Breast epithelium (tissue), 4 donors: ENCODE data around the gene NBEAL2. TPM values are rescaled to one million over a fixed set of nuclear protein-coding genes. Genes with fewer than 3 reads are reported as not detected.
A peak's percentile ranks its signal among the peaks of the same experiment; 100 is the strongest.

Experiments
- DNase-seq, 2 donors: peaks; one replicate each; pipeline ENCODE4 v3.0.0-alpha.2; 2019; ENCODE audit warnings: low spot score in 2 of 2
- H3K27ac ChIP-seq, 2 donors: fragments of 200-600 bp; sonication (generic) in 1 of 2; one replicate each; pipeline ENCODE4 v1.5.1; 2016 to 2019; ENCODE audit warnings: mild to moderate bottlenecking in 1 of 2
- H3K27me3 ChIP-seq, 2 donors: fragments of 200-600 bp; sonication (generic) in 1 of 2; one replicate each; pipeline versions ENCODE4 v1.5.1 to v1.6.0; 2017 to 2019; ENCODE audit warnings: control low read depth in 1 of 2, mild to moderate bottlenecking in 1 of 2
- H3K36me3 ChIP-seq: fragments of 200-600 bp; one replicate; pipeline ENCODE4 v1.5.1; 2019
- H3K4me1 ChIP-seq, 2 donors: fragments of 200-600 bp; sonication (generic); one replicate each; pipeline ENCODE4 v1.5.1; 2016 to 2019; ENCODE audit warnings: control low read depth in 1 of 2
- H3K4me3 ChIP-seq, 3 donors: fragments of 200-600 bp; sonication (generic); 1 replicate in 2 of 3; 2 replicates in 1 of 3; pipeline ENCODE4 v1.5.1; 2016 to 2019; ENCODE audit warnings: mild to moderate bottlenecking in 3 of 3, moderate library complexity in 2 of 3
- H3K9me3 ChIP-seq, 2 donors: fragments of 200-600 bp; sonication (generic) in 1 of 2; one replicate each; pipeline ENCODE4 v1.5.1; 2016 to 2019; ENCODE audit warnings: control low read depth in 1 of 2
- POLR2A ChIP-seq: fragments of 450-650 bp; IDR thresholded peaks from one replicate; pipeline ENCODE4 v1.6.1; 2016; ENCODE audit warnings: antibody characterized with exemption, mild to moderate bottlenecking, moderate library complexity
- POLR2AphosphoS5 ChIP-seq, 3 donors: sonication (generic); formaldehyde crosslinking; IDR thresholded peaks; one replicate each; pipeline ENCODE4 v1.6.1; 2017; ENCODE audit warnings: antibody characterized with exemption in 3 of 3
- intact Hi-C: fragments of 100-400 bp; cut with DNase I; formaldehyde crosslinking; loops from one replicate; pipeline ENCODE4 v1.15.1; 2023; ENCODE audit warnings: low total_unique reads
- total RNA-seq, 3 donors: library from RNA; depleted of rRNA; stranded (reverse); fragments of >200 nt; gene quantifications; one replicate each; pipeline ENCODE4 v1.1.0, GENCODE V29; 2016
- TF ChIP-seq, protein P1 (sequence below), 3 donors: fragments of 450-650 bp; IDR thresholded peaks; one replicate each; pipeline ENCODE4 v1.5.1; 2016 to 2017; ENCODE audit warnings: antibody characterized with exemption in 3 of 3, mild to moderate bottlenecking in 3 of 3, moderate library complexity in 3 of 3

Gene NBEAL2
- total RNA-seq, 3 donors from 2014 or later: 16.8 to 58.3 (median 54.4) TPM

DNA sequence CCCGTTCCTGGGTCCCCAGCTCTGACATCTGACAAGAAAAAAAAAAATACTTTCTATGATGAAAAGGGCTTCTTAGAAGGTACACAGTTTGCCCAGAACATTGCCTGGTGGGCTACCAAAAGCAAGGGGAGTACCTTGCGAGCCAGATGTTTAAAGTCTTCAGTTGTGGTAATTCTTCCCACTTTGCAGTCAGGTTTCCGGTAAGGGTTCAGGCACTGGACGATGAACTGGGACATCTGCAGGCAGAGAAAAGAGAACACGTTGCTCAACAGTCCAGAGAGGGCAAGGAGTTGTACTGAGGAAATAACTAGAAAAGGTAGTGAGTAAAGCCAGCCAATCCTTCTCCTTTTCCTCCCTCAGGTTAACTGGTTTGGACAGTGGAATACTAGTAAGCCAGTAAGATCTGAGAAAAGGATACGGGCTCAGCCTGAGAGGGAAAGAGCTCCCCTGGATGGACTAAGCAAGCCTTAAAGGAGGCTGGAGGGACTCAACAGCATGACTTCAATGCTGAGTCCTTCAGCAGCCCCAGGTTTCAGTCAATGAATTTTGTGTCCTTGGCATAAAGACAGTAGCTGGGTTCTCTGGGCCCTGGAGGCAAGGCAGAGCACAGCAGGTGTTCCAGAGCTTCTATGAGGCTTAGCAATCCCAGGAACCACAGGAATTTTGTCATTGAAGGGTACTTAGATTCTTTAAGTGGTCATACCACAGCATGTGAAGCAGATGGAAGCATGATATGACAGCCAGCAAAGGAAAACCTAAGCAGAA lies 38.2 kb downstream of the NBEAL2 start:
- no peaks in the 10 kb centered on the region for H3K9me3 ChIP-seq
- TF ChIP-seq, protein P1, sequence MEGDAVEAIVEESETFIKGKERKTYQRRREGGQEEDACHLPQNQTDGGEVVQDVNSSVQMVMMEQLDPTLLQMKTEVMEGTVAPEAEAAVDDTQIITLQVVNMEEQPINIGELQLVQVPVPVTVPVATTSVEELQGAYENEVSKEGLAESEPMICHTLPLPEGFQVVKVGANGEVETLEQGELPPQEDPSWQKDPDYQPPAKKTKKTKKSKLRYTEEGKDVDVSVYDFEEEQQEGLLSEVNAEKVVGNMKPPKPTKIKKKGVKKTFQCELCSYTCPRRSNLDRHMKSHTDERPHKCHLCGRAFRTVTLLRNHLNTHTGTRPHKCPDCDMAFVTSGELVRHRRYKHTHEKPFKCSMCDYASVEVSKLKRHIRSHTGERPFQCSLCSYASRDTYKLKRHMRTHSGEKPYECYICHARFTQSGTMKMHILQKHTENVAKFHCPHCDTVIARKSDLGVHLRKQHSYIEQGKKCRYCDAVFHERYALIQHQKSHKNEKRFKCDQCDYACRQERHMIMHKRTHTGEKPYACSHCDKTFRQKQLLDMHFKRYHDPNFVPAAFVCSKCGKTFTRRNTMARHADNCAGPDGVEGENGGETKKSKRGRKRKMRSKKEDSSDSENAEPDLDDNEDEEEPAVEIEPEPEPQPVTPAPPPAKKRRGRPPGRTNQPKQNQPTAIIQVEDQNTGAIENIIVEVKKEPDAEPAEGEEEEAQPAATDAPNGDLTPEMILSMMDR (IDR thresholded peaks at IDR 0.05): no peak
- no peak for TF ChIP-seq POLR2AphosphoS5 (IDR thresholded peaks at IDR 0.05)
- TF ChIP-seq POLR2A: no peak
- H3K27ac ChIP-seq: no peak overlapping the region
- H3K36me3 ChIP-seq: peaks cover 11% of the 10 kb centered on the region
- intact Hi-C loops: no loop called here
- no peaks in the 10 kb centered on the region for H3K4me1 ChIP-seq
- DNase-seq: no peak
- no peak overlapping the region for H3K4me3 ChIP-seq
- no peaks in the 10 kb centered on the region for H3K27me3 ChIP-seq

DNA sequence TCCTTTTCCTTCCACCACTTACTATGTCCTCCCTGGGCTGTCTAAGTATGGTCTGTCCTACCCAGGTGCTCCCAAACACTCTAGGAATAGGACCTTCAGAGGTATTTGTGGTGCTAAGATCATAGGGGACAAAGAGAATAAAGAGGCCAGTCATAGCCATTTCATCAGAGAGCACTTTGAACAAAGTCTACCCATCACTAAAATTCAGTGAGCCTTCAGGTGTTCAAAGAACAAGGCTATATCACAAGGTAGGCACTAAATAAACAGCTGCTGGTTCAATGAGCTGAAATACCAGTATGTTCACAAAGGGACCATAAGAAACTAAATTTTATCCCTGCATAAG lies 38.8 kb downstream of the NBEAL2 start:
- DNase-seq: no peak
- Histone ChIP-seq H3K4me3 (no peak overlapping the region), H3K4me1 (no peaks in the 10 kb centered on the region), H3K9me3 (no peaks in the 10 kb centered on the region), H3K27me3 (no peaks in the 10 kb centered on the region), H3K27ac (no peak overlapping the region), H3K36me3 (peaks cover 11% of the 10 kb centered on the region)
- TF ChIP-seq POLR2A (no peak), POLR2AphosphoS5 (IDR thresholded peaks at IDR 0.05) (no peak)
- TF ChIP-seq, protein P1 (IDR thresholded peaks at IDR 0.05): no peak
- intact Hi-C loops: no loop called here

DNA sequence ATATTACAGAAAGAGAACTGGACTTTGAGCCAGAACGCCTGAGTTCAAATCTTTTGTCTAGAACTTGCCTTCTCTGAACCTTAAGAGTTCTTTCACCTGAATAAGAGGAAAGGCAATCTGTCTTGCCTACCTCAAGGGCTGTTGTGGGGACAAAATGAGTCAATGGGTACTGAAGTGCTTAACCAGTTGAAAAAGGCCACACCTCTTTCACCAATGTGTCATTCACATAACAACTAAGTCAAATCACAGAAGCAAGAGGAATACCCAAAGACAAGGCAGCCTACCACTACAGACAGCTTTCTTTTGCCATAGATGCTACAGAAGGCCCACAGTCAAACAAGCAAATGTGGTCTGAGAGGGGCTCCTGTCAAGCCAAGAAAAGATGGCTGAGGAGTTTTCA lies 39.7 kb downstream of the NBEAL2 start:
- DNase-seq: no peak
- TF ChIP-seq, protein P1 (IDR thresholded peaks at IDR 0.05): no peak
- TF ChIP-seq POLR2A (no peak), POLR2AphosphoS5 (IDR thresholded peaks at IDR 0.05) (no peak)
- no peak overlapping the region for H3K27ac ChIP-seq
- intact Hi-C loops: no loop called here
- H3K4me3 ChIP-seq: no peak overlapping the region
- H3K9me3 ChIP-seq: no peaks in the 10 kb centered on the region
- H3K36me3 ChIP-seq: peaks cover 11% of the 10 kb centered on the region
- no peaks in the 10 kb centered on the region for H3K4me1 ChIP-seq
- no peaks in the 10 kb centered on the region for H3K27me3 ChIP-seq

DNA sequence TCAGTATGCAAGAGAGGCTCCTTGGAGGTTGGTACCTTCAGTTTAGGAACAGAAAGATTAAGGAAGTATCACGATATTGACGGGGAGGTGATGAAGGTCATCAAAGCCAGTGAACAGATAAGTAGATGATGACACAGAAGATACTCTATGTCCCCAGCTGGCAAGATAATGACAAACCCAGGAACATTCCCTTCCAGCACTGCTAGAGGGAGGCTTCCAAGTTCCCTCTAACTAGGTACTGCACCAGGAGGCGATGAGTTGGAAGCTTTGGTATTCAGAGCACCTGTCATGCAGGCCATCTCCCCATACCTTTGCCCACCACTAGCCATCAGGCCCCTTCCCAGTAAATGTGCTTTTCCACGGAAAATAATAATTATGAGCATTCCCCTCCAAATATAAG lies 40.8 kb downstream of the NBEAL2 start:
- Histone ChIP-seq H3K9me3 (no peaks in the 10 kb centered on the region), H3K27me3 (no peaks in the 10 kb centered on the region), H3K36me3 (peaks cover 11% of the 10 kb centered on the region), H3K4me3 (no peak overlapping the region), H3K4me1 (no peaks in the 10 kb centered on the region), H3K27ac (no peak overlapping the region)
- intact Hi-C loops: no loop called here
- DNase-seq: no peak
- TF ChIP-seq POLR2A (no peak), POLR2AphosphoS5 (IDR thresholded peaks at IDR 0.05) (no peak)
- TF ChIP-seq, protein P1 (IDR thresholded peaks at IDR 0.05): no peak

GRCh38 chr3:47022641-47023071 lies 43.2 kb downstream of the NBEAL2 start:
- TF ChIP-seq POLR2A: no peak
- TF ChIP-seq, protein P1 (IDR thresholded peaks at IDR 0.05): no peak
- no peak for TF ChIP-seq POLR2AphosphoS5 (IDR thresholded peaks at IDR 0.05)
- peak overlapping the region; percentile 33 for H3K27ac ChIP-seq
- H3K36me3 ChIP-seq: peaks cover 7% of the 10 kb centered on the region
- H3K9me3 ChIP-seq: no peaks in the 10 kb centered on the region
- no peak for DNase-seq
- no peak overlapping the region for H3K4me3 ChIP-seq
- no peaks in the 10 kb centered on the region for H3K27me3 ChIP-seq
- no peaks in the 10 kb centered on the region for H3K4me1 ChIP-seq
- intact Hi-C loops: no loop called here
